ENCODE results near the gene STK35. TPM values are rescaled to one million over a fixed set of nuclear protein-coding genes. Genes with fewer than 3 reads are reported as not detected.

Gene STK35
- total and polyA plus RNA-seq, 2 of the 8 experiments (the other 6 are each of a cell fraction or from before 2014, with no cell fraction given) = 24.9 to 45.0 TPM

DNA sequence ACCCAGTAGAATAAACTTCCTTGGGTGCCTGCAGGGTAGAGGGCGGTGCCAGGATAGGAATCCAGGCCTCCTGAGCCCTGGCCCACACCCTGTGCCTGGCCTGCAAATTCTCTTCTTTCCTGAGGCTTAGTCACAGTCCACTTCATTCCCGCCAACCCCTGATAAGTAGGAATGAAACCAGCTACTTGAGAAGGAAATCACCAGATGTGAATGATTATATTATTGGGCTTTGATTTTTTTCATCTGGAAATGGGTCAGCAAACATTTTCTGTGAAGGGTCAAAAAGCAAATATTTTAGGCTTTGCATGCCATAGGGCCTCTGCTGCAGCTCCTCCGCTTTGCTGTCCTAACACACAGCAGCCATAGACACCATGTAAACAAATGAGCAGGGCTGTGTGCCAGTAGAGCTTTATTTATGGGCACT lies 50.2 kb downstream of the STK35 start (continued):
- no peak for TF ChIP-seq HDAC6 (IDR thresholded peaks at IDR 0.05; ENCODE audit: low read depth, low read length)
- no peak for TF ChIP-seq RFX5 (IDR thresholded peaks at IDR 0.05; ENCODE audit: borderline replicate concordance, low read depth, low read length)
- TF ChIP-seq TEAD4 (IDR thresholded peaks at IDR 0.05; ENCODE audit: low read depth, low read length) = no peak
- no peak for TF ChIP-seq SIX5 (IDR thresholded peaks at IDR 0.05; ENCODE audit: low read depth, low read length)
- TF ChIP-seq CBX8 (IDR thresholded peaks at IDR 0.05; ENCODE audit: borderline replicate concordance, low read depth, low read length) = no peak
- no peak for TF ChIP-seq KDM4A (IDR thresholded peaks at IDR 0.05; ENCODE audit: low read depth, low read length, severe bottlenecking)
